Measurements from ENCODE around the gene NOSIP.
A peak's percentile ranks its signal among the peaks of the same experiment; 100 is the strongest.
"Not testable (repeated sequence)": the region's sequence is repeated elsewhere in the genome, so short reads cannot be mapped to it uniquely, and the experiment has no call there.

Gene NOSIP

GRCh38 chr19:49580264-49581006, at the start of gene NOSIP:
Gene NOSIP, minus strand, starts transcription at chr19:49580556. Its CDS starts 19,865 bp downstream, at chr19:49560691.
- DNase-seq, result peak; percentile 47 to 96 (median 87)

- DNase-seq, result no peak
Measured at GRCh38 chr19:49629659-49630058, 49.3 kb upstream of the NOSIP start.

- no peak for DNase-seq
Measured at GRCh38 chr19:49626226-49626625, 45.9 kb upstream of the NOSIP start.

- DNase-seq, result no peak
Measured at GRCh38 chr19:49624967-49625910, 44.9 kb upstream of the NOSIP start.

- DNase-seq, result not testable (repeated sequence)
Measured at GRCh38 chr19:49617860-49618259, 37.5 kb upstream of the NOSIP start.

- DNase-seq, result no peak
Measured at GRCh38 chr19:49616945-49617344, 36.6 kb upstream of the NOSIP start.

- no peak for DNase-seq
Measured at GRCh38 chr19:49616532-49616931, 36.2 kb upstream of the NOSIP start.

- no peak for DNase-seq
Measured at GRCh38 chr19:49615861-49616260, 35.5 kb upstream of the NOSIP start.

GRCh38 chr19:49614096-49614833, 33.9 kb upstream of the NOSIP start:
- DNase-seq, result no peak

GRCh38 chr19:49613374-49613773, 33.0 kb upstream of the NOSIP start:
- DNase-seq, result no peak

GRCh38 chr19:49609499-49610092, 29.2 kb upstream of the NOSIP start:
- no peak for DNase-seq

GRCh38 chr19:49605605-49606004, 25.2 kb upstream of the NOSIP start:
- no peak for DNase-seq

GRCh38 chr19:49602806-49603205, 22.4 kb upstream of the NOSIP start:
- DNase-seq, result no peak

GRCh38 chr19:49601482-49602038, 21.2 kb upstream of the NOSIP start:
- DNase-seq, result no peak

- DNase-seq, result no peak
Measured at GRCh38 chr19:49599378-49600295, 19.3 kb upstream of the NOSIP start.

GRCh38 chr19:49597703-49597974, 17.3 kb upstream of the NOSIP start:
- no peak for DNase-seq

- no peak for DNase-seq
Measured at GRCh38 chr19:49596954-49597702, 16.8 kb upstream of the NOSIP start.

GRCh38 chr19:49596407-49596806, 16.1 kb upstream of the NOSIP start:
- DNase-seq, result no peak

GRCh38 chr19:49595819-49596404, 15.6 kb upstream of the NOSIP start:
- DNase-seq, result no peak

All from hypothalamus (tissue), 51 donors.